GM21360 (cell line): Measurements from ENCODE around the gene ANKRD28.

Experiments used
- ATAC-seq: cut with Tn5 transposase; IDR thresholded peaks from one replicate; pipeline ENCODE4 v1.9.1; 2021; ENCODE audit warnings: mild to moderate bottlenecking, moderate library complexity; ENCODE audit not compliant: unreplicated experiment

ANKRD28 gene

DNA sequence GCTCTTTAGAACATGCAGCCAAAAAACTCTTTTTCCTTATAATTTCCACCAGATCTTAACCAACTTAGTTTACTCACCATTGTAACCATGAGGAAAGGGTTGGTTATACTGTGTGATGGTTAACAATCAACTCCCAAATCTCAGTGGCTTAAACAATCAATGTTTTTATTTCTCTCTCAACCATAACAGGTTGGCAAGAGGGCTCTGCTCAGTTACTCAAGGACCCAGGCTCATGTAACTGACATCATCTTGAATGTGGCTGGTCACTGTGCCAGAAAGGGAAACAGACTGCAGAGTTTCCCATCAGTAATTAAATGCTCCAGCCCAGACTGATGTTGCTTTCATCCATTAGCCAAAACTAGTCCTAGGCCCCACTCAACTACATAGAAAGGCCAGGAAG, 69.0 kb downstream of the ANKRD28 start:
- no peak for ATAC-seq

DNA sequence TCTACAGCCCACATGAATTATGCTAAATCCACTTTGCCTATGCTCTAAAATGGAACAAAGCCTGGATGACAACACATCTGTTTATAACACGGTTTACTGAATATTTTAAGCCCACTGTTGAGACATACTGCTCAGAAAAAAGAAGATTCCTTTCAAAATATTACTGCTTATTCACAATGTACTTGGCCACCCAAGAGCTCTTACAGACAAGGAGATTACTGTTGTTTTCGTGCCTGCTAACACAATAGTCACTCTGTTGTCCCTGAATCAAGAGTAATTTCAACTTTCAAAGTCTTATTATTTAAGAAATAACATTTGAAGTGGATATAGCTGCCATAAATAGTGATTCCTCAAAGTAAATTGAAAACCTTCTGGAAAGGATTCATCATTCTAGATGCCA, 70.9 kb downstream of the ANKRD28 start:
- no peak for ATAC-seq

DNA sequence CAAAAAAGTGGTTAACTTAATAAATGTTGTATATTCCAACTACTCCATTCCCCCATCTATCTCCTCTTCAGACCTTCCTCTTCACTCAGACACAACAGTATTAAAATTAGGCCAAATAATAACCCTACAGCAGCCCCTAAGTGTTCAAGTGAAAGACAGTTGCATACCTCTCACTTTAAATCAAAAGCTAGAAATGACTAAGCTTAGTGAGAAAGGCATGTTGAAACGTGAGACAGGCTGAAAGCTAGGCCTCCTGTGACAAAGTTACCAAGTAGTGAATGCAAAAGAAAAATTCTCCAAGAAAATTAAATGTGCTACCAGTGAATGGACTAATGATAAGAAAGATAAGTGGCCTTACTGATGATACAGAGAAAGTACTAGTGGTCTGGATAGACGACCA, 71.7 kb downstream of the ANKRD28 start:
- ATAC-seq, result peak; percentile 82

DNA sequence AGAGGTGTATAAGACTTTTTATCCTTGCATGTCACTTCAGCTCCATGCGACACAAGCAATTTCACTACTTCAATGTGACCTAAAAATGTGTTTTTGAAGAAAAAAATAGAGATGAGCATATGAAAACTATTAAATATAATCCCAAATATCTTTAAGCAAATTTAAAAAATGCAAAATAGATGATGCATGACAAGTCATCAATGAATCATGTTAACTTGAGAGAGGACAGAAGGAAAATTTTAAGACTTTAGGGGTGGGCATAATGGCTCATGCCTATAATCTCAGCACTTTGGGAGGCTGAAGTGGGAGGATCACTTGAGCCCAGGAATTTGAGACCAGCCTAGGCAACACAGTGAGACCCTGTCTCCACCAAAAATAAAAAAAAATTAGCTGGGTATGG, 73.3 kb downstream of the ANKRD28 start:
- ATAC-seq, result no peak

DNA sequence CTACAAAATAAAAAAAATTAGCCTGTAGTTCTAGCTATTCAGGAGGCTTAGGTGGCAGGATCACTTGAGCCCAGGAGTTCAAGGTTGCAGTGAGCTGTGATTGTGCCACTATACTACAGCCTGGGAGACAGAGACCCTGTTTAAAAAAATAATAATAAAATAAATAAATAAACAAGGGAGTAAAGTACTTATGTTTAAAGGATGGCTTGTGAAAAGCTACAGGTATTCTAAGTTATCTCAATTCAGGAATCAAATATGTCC, 74.2 kb downstream of the ANKRD28 start:
- ATAC-seq, result no peak

DNA sequence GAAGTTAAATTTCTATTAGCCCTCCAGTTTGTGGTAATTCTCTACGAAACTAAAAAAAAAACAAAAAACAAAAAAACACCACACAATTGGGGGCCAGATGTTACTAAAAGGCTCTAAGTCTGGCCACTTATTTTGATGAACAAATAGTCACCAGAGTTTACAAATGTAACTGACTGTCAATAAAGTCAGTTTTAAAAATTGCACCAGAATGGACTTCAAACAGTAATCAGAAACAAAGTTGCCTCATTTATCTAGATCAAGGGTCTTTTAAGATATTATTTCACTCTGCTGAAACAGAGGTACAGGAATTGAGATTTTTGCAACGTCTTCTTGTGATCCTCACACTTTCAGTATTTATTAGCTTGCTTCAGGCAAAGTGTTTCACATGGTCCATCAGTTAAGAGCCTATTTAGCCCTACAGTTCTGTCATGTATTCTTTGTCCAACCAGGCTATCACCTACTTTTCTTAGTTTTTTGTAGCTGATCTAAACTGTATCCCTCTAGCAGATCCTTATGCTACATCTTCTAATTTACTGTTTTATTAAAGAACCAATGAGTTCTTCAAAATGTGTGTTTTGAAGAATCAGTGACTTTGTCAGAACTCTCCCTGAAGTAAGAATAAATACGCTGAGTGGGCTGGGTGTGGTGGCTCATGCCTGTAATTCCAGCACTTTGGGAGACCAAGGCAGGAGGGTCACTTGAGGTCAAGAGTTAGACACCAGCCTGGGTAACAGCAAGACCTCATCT, 74.7 kb downstream of the ANKRD28 start:
- ATAC-seq, result no peak

DNA sequence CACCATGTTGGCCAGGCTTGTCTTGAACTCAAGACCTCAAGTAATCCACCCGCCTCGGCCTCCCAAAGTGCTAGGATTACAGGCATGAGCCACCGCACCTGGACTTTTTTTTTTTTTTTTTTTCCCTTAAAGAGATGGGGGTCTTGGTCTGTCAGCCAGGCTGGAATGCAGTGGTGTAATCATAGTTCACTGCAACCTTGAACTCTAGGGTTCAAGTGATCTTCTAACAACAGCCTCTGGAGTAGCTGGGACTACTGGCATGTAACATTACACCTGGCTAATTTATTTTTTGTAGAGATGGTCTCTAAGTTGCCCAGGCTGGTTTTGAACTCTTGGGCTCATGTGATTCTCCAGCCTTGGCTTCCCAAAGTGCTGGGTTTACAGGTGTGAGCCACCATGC, 81.6 kb downstream of the ANKRD28 start:
- ATAC-seq, result no peak

DNA sequence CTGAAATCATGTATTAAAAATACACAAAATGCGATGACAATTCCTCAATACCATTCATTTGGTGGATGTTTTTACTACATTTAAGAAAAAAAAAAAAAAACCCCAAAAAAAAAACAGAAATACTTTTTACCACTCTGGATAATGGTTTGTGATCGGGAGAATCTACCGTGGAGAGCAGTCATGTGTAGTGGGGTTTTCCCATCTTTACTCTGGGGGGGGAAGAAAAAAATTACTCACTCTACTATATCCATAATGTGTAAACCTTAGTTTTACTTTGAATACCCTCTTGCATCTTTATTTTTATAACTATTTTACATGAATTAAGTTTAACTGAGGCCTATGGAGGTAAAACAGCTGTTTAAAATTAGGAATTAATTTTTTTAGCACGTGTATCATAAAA, 83.3 kb downstream of the ANKRD28 start:
- no peak for ATAC-seq

DNA sequence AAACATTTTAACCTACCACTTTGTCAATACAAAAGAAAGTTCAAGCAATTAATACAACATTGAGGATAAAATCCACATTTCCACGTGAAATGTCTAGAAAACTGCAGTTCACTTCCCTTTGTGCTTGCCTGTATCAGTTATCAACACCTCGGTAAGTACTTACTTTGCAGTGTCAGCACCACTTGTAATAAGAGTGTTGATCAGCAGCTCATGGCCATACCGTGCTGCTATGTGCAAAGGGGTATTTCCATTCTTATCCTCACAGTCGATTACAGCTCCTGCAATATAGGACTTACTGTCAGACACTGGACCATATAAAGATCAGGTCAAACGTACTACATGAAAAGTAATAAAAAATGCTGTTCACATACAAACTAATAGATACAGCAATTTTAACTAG, 84.4 kb downstream of the ANKRD28 start:
- ATAC-seq, result no peak

DNA sequence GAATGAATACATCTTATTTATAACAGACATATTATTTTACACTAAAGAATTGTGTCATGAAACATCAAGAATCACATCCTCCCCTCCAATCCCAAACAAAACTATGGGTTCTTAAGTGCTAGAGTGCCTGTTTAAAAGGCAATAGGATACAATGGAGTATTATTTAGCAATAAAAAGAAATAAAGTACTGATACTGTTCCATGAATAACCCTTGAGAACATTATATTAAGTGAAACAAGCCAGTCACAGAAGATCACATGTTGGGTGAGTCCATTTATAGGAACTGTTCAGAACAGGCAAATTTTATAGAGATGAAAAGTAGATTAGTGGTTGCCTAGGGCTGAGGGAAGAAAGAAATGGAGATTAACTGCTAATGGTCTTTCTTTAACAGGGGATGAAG, 86.5 kb downstream of the ANKRD28 start:
- no peak for ATAC-seq

DNA sequence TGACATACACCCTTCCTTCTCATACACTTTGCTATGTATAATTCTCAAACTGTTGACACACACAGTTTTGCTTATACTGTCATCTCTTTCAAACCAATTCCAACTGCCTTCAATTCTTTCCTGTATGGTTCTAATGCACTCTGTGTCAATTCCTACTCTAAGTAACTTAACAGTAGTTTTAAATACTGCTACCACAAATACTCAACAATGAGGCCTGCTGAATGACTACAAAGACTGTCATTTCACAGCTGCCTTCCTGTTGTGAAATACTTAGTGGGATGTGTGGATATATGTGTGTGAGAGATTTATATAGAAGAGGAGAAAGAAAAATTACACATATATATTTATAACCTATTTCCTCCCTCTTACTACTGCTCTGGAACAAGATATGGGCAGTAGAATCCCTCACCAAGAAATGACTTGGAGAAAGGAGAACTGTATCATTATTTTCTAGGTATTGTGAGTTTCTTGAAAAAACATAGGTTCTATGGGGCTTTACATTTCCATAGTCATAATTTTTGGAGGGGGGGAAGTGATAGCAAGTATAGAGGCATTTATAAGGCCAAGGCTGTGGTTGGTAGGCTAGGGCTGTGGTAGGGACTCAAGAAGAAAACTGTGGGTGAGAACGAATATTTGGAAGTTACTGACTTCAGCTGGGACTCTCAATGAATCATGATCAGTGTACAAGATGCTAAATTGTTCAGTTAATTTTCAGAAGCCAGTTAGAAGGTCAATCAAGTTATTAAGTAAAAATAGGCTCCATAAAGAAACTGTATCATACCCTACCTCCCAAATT, 88.7 kb downstream of the ANKRD28 start:
- no peak for ATAC-seq

DNA sequence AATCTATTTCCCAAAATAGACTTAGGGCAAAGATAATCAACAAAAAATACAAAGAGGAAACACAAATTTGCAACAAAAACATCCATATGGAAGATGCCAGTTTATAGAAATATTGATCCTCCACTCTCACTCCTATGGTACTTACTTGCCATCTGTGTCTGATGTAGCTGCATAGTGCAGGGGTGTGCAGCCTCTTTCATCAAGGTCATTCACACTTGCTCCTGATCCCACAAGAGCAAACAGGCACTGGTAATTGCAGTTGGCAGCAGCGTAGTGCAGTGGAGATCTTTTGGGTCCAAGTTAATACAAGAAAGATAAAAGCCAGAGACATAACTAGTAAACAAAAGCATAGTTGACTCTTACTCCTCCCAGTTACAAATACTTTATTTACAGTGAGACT, 90.0 kb downstream of the ANKRD28 start:
- no peak for ATAC-seq

DNA sequence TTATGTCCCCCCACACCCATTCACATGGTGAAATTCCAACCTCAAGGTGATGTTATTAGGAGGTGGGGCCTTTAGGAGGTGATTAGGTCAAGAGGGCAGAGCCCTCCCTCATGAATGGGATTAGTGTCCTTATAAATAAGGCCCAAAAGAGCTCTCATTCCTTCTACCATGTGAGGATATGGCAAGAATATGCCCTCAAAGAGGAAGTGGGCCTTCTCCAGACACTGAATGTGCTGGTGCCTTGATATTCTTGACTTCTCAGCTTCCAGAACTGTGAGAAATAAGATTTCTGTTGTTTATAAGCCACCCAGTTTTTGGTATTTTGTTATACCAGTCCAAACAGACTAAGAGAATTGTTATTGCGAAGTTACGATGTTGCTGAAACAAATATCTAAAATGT, 94.4 kb downstream of the ANKRD28 start:
- no peak for ATAC-seq

DNA sequence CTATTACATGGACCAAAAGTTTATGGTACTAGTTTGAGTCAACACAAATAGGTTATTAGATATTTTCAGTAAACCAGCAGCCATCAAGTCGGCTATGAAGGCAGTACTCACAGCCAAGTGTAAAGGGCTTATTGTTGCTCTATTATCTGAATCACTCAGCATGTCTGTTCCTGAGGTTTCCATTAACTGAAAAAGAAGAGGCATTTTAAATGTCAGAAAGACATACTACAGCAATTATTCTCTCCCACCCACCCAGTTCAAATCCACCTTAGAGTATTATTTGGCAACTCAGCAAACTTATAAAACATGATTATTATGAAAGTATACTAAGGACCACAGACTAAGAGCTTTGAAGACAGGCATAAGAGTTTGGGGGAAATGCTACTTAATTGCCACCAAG, 103.2 kb downstream of the ANKRD28 start:
- ATAC-seq, result no peak

DNA sequence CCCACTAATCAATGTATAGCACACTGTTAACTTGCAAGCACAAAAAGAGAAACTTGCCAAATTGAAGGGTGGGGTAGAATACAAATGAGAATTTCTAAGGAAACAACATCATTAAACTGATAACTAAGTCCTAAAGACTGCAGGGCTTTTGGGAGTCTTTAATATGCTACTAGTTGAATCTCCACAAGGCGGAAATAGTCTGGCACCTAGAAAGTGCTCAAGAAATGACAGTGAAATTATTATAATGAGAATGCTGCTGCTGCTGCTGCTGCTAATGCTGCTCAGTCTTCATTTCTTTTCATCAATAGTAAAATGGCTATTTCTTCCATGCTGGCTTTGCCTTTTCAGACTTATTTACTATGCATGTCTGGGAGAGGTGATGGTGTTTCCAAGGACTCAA, 104.4 kb downstream of the ANKRD28 start:
- ATAC-seq, result no peak

DNA sequence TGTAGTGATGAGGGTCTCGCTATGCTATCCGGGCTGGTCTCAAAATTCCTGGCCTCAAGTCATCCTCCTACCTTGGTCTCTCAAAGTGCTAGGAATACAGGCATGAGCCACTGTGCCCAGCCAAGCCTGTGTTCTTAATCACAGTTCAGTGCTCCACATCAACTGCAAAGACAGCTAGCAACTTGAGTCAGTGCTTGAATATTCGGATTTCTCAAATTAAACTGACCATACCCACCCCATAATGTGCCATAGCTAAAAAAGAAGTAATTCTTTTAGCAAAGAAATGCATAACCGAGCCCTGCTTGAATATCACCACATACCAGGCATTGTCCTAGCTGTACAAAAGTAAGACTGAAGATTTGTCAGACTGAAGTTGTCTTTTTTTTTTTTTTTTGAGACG, 107.0 kb downstream of the ANKRD28 start:
- no peak for ATAC-seq

DNA sequence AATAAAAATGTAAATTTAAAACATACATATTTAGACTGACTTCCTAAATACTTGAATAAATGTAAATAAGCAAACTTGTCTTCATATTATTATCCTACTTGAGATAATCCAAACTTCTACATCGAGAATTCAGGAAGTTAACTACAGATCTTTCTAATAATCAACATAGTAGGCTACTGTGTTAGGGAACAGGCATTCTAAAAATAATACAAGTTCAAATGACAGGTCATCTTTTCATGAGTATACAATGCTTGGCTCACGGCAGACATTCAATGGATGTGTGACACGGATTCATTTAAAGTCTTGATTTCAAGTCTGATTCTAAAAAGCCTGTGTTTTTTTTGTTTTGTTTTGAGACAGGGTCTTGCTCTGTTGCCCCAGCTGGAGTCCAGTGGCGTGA, 107.5 kb downstream of the ANKRD28 start:
- no peak for ATAC-seq

DNA sequence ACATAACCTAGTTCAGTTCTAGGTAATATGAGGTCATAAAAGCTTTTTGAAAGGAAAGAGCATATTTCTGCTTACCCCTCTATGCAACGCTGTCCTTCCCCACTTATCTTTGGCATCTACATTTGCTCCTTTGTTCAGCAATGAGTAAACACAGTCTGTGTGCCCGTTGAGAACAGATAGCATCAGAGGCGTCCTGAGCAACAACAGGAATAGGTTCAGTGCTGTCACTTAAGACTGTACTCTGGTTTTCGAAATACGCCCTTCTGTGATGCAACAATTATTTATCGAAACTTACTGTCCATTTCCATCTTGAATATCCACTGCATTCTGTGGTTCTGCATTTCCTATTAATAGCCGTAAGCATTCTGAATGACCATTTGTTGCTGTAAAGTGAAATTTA, 111.9 kb downstream of the ANKRD28 start:
- ATAC-seq, result no peak

DNA sequence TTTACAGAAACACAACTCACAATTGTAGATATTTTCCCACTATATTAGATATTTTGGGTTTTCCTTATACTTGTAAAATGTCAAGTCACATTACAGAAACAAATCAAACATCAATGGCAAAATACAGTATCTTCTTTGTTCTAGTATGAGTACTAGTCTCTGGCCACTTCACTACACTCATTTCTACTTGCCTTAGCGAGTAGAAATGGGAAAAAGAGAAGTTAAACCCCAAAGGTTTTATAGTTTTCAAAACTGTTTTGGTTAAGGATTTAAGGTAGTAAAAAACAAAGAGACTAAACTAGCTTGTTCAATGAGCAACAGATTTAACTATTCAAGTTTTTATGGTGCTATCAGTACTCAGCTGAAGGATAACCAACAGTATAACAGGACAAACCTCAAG, 114.5 kb downstream of the ANKRD28 start:
- no peak for ATAC-seq

DNA sequence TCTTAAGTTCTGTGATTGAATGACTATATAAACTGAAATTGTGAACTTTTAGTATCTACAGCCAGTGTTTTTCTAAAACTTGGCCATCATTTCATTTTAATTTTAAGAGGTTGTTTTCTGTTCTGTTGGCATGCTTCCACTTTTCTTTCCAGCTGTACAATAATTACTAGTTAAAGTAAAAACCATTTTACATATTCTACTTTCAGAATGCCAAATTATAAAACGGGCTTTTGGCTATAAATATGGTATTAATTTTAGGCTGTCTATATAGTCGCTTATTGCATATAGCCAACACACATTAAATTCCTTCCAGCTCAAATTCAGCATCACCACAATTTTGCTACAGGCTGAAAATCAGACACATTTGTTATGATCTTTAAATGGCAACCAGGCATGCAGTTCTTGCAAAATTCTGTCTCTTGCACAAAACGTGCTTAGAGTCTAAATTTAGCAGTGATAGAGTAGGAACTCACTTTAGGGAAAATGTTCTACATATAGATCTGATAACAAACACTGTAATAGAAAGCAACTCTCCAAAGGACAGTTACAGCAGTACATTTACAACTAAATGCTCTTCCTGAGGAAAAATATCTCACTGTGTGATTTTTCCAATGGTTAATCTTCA, 115.1 kb downstream of the ANKRD28 start:
- no peak for ATAC-seq

DNA sequence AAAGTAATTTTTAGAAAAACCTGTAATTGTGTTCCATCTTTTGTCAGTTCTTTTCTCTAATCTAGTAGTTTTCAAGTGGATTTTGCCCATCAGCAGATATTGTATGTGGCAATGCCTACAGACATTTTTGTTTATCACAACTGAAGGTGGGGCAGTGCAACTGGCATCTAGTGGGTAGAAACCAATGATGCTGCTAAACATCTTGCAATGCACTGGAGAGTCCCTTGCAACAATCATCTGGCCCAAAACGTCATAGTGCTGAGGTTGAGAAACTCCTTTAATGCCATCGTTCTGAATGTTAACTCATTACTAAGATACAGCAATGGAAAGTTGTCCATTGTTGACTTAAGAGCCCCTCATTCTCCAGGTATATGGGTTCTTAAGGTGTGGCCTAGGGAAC, 116.1 kb downstream of the ANKRD28 start:
- ATAC-seq, result no peak

DNA sequence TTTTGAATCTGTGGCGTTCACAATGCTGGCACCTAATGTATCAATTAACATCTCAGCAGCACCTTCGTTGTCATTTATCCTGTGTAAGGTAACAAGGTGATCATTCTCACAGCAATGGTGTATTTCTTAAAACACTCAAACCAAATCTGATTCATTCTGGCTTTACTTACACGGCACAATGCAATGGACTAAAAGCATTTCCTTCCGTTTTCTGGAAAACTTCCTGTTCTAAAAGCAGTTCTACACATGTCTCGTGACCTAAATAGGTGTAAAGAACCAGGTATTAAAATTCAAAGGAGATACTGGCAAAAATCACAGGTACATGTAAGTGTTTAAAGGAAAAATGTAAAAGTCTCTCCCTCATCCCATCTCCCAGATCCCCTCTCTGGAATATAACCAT, 118.5 kb downstream of the ANKRD28 start:
- no peak for ATAC-seq
